Left hindlimb (tissue), 1 donor: Measurements from ENCODE around the gene ERICH6.

ENCODE experiments used
- DNase-seq: peaks from one replicate; pipeline ENCODE4 v3.0.0-alpha.2; 2018

The ERICH6 gene

GRCh38 chr3:150612494-150612893, 91.2 kb downstream of the ERICH6 start:
- no peak for DNase-seq

- DNase-seq, result no peak
Measured at GRCh38 chr3:150611666-150612065, 92.1 kb downstream of the ERICH6 start.

- DNase-seq, result no peak
Measured at GRCh38 chr3:150610785-150611184, 92.9 kb downstream of the ERICH6 start.

- no peak for DNase-seq
Measured at GRCh38 chr3:150609988-150610387, 93.7 kb downstream of the ERICH6 start.
